Measurements from ENCODE around the gene HESX1. TPM values are rescaled to one million over a fixed set of nuclear protein-coding genes. Genes with fewer than 3 reads are reported as not detected.

The HESX1 gene
- total RNA-seq, 4 donors from 2014 or later: not detected

GRCh38 chr3:57152151-57153143, 47.3 kb downstream of the HESX1 start:
- H3K27me3 ChIP-seq: no peaks in the 10 kb centered on the region
- H3K4me3 ChIP-seq: no peak overlapping the region
- H3K4me1 ChIP-seq: no peaks in the 10 kb centered on the region
- no peak for TF ChIP-seq POLR2A (IDR thresholded peaks at IDR 0.05)
- TF ChIP-seq, protein P1, sequence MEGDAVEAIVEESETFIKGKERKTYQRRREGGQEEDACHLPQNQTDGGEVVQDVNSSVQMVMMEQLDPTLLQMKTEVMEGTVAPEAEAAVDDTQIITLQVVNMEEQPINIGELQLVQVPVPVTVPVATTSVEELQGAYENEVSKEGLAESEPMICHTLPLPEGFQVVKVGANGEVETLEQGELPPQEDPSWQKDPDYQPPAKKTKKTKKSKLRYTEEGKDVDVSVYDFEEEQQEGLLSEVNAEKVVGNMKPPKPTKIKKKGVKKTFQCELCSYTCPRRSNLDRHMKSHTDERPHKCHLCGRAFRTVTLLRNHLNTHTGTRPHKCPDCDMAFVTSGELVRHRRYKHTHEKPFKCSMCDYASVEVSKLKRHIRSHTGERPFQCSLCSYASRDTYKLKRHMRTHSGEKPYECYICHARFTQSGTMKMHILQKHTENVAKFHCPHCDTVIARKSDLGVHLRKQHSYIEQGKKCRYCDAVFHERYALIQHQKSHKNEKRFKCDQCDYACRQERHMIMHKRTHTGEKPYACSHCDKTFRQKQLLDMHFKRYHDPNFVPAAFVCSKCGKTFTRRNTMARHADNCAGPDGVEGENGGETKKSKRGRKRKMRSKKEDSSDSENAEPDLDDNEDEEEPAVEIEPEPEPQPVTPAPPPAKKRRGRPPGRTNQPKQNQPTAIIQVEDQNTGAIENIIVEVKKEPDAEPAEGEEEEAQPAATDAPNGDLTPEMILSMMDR (IDR thresholded peaks at IDR 0.05): no peak
- H3K36me3 ChIP-seq: no peaks in the 10 kb centered on the region
- H3K9me3 ChIP-seq: no peaks in the 10 kb centered on the region
- no peak for DNase-seq
- peak overlapping the region in 1 of 4 donors; percentile 7 for H3K27ac ChIP-seq

- Histone ChIP-seq H3K27ac (no peak overlapping the region), H3K36me3 (no peaks in the 10 kb centered on the region), H3K4me3 (no peak overlapping the region), H3K4me1 (no peaks in the 10 kb centered on the region), H3K27me3 (no peaks in the 10 kb centered on the region), H3K9me3 (no peaks in the 10 kb centered on the region)
- TF ChIP-seq POLR2A (IDR thresholded peaks at IDR 0.05): no peak
- TF ChIP-seq, protein P1 (IDR thresholded peaks at IDR 0.05): no peak
- no peak for DNase-seq
Observed at GRCh38 chr3:57151749-57152148, 48.0 kb downstream of the HESX1 start.

DNA sequence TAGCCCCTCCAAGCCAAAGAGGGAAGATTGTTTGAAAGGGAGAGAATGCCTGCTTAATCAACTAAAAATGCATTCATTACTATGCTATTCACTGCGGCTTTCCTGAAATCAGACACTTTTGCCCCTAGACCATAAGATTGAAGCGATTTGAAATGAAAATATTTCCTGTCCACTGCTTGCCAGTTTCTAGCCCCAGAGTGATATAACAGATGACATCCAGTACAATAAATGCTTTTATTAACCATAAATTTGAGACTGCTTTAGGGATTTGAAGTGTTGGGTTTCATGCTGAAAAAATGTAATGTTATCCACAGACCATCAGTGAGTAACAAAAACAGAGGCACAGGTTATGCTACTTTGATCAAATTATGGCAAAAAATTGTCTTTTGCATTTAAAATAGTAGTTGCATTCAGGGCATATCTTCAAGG, 48.7 kb downstream of the HESX1 start:
- no peaks in the 10 kb centered on the region for H3K36me3 ChIP-seq
- H3K4me3 ChIP-seq: no peak overlapping the region
- H3K27ac ChIP-seq: no peak overlapping the region
- no peak for DNase-seq
- H3K9me3 ChIP-seq: no peaks in the 10 kb centered on the region
- no peaks in the 10 kb centered on the region for H3K27me3 ChIP-seq
- TF ChIP-seq POLR2A (IDR thresholded peaks at IDR 0.05): no peak
- TF ChIP-seq, protein P1 (IDR thresholded peaks at IDR 0.05): no peak
- no peaks in the 10 kb centered on the region for H3K4me1 ChIP-seq

DNA sequence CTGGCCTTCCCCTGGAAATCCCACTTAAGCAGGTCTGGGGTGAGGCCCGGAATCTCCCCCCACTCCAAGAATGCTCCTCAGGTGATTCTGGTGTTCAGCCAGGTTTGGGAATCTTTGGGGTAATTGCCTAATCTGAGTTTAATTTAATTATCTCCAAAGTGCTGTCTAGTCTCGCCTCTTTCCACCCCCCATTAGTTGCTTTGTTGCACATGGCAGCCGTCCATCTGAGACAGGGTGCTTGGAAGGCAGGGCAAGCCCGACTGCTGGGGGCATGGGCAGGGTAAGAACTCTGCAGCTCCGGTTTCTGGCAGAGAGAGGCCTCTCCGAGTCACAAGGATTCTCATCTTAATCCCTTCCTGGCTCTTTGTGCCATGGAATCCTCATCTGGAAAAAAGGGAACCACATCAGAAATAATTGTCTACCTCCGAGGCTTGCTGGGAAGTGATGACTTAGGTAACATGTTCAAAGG, 49.6 kb downstream of the HESX1 start:
- Histone ChIP-seq H3K36me3 (no peaks in the 10 kb centered on the region), H3K9me3 (no peaks in the 10 kb centered on the region), H3K27ac (no peak overlapping the region), H3K4me1 (no peaks in the 10 kb centered on the region), H3K4me3 (no peak overlapping the region), H3K27me3 (no peaks in the 10 kb centered on the region)
- TF ChIP-seq, protein P1 (IDR thresholded peaks at IDR 0.05): no peak
- no peak for TF ChIP-seq POLR2A (IDR thresholded peaks at IDR 0.05)
- DNase-seq: no peak

Other genes starting within 250 kb of the HESX1 start
- not detected for gene SPATA12, start 139.3 kb downstream of the HESX1 start, total RNA-seq
- gene IL17RD, start 34.6 kb downstream of the HESX1 start, total RNA-seq: 1 to 10 TPM in 2 of 4 donors, under 1 TPM in 2; 0.88 to 5.8 (median 2.1) TPM
- 10 to 100 TPM; 28.6 to 39.2 (median 33.0) TPM for gene APPL1, start 27.8 kb upstream of the HESX1 start, total RNA-seq
- gene ASB14, start 92.7 kb upstream of the HESX1 start, total RNA-seq: not detected

Data from Peyer's patch (tissue), 4 donors.